DND-41 (cell line): Measurements from ENCODE around the gene TDRD7.

Experiments
- CTCF ChIP-seq: IDR thresholded peaks from 2 replicates; pipeline ENCODE4 v1.5.1; 2012; ENCODE audit warnings: borderline replicate concordance, low read length, moderate library complexity, mild to moderate bottlenecking; ENCODE audit not compliant: poor library complexity, severe bottlenecking; ENCODE audit errors: extremely low read depth
- EZH2 ChIP-seq: IDR thresholded peaks from 3 replicates; pipeline ENCODE4 v1.6.1; 2012; ENCODE audit warnings: borderline replicate concordance, low read depth, mild to moderate bottlenecking, moderate library complexity, low read length, inconsistent platforms; ENCODE audit not compliant: severe bottlenecking

- TF ChIP-seq CTCF, result no peak
- no peak for TF ChIP-seq EZH2
Observed at GRCh38 chr9:97510797-97511654, 99.1 kb downstream of the TDRD7 start.
